ENCODE data around the gene SPINT1.

Gene SPINT1

DNA sequence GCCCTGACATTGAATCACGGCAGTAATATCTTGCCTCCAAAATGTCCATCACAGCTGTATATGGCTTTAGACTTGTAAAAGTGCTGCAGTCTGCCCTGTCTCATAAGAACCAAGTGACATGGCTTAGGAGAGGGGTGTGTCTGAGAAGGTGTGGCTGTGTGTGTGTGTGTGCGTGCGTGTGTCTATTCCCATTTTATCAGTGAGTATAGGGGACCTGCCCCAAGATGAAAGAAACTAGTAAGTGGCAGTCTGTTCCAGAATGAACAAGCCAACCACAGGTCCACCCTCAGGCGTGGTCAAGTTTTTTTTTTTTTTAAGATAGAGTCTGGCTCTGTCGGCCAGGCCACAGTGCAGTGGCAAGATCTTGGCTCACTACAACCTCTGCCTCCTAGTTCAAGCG, 35.8 kb downstream of the SPINT1 start:
- POLR2A ChIA-PET = interaction anchor here (0.6 to 0.7 kb wide), 2 partner anchors 9 to 181 kb away, joined by 3 read pairs; no protein-coding TSS in a partner anchor
- TF ChIP-seq CTCF (IDR thresholded peaks at IDR 0.05; ENCODE audit: control extremely low read depth, extremely low read depth, low read depth, missing control alignments) = no peak
- no peak for DNase-seq (ENCODE audit: extremely low spot score)
- CTCF ChIA-PET = interaction anchor here (4.0 to 17.9 kb wide), 3 partner anchors 9 to 15 kb away, joined by 25 to 294 read pairs (median 43); partner anchors contain the start of genes RHOV and VPS18

DNA sequence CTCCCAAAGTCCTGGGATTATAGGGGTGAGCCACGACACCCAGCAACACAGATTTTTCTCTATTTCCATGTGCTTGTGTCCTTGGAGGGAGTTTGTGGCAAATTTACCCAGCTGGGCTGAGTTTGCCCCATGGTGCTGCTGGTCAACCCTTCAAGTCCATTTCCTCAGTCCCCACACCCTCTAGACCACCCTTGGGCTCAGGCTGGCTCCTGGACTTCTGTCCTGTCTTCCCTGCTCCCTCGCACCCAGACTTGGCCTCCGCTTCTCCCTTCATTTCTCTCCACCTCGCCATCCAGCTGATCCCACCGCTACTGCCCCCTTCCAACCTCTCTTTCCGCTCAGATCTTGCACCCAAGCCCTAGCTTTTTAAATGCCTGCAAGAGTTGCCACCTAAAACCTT, 37.5 kb downstream of the SPINT1 start:
- POLR2A ChIA-PET = no interaction called here

GRCh38 chr15:40886586-40886985, 42.7 kb downstream of the SPINT1 start:
- ChIA-PET CTCF (interaction anchor here (1.3 to 3.9 kb wide), 3 partner anchors 8 to 19 kb away, joined by 3 to 38 read pairs (median 15); partner anchors contain the start of genes RHOV and VPS18), POLR2A (no interaction called here)
- no peak for TF ChIP-seq CTCF (IDR thresholded peaks at IDR 0.05; ENCODE audit: control extremely low read depth, extremely low read depth, low read depth, missing control alignments)
- no peak for DNase-seq (ENCODE audit: extremely low spot score)

More for the DNA sequence above, 37.5 kb downstream of the SPINT1 start:
- TF ChIP-seq CTCF (IDR thresholded peaks at IDR 0.05; ENCODE audit: control extremely low read depth, extremely low read depth, low read depth, missing control alignments) = no peak
- no peak for DNase-seq (ENCODE audit: extremely low spot score)
- CTCF ChIA-PET = interaction anchor here (0.9 to 17.9 kb wide), 6 partner anchors 9 to 303 kb away, joined by 3 to 294 read pairs (median 18); partner anchors contain the start of genes RHOV and VPS18

- CTCF ChIA-PET = interaction anchor here (1.0 to 5.8 kb wide), 5 partner anchors 13 to 296 kb away, joined by 3 to 294 read pairs (median 3); partner anchors contain the start of genes GCHFR and RHOV
- no peak for TF ChIP-seq CTCF (IDR thresholded peaks at IDR 0.05; ENCODE audit: control extremely low read depth, extremely low read depth, low read depth, missing control alignments)
- POLR2A ChIA-PET = no interaction called here
- no peak for DNase-seq (ENCODE audit: extremely low spot score)
These were observed 45.3 kb downstream of the SPINT1 start for GRCh38 chr15:40889112-40889511.

GRCh38 chr15:40891138-40891537, 47.3 kb downstream of the SPINT1 start:
- no peak for DNase-seq (ENCODE audit: extremely low spot score)
- ChIA-PET CTCF (interaction anchor here (1.0 to 5.8 kb wide), 13 partner anchors 12 to 369 kb away, joined by 3 to 294 read pairs (median 5); partner anchors contain the start of genes GCHFR and RHOV), POLR2A (interaction anchor here (1.1 kb wide), 3 partner anchors 17 to 20 kb away, joined by 7 to 12 read pairs (median 7); partner anchors contain the start of gene RHOV)
- TF ChIP-seq CTCF (IDR thresholded peaks at IDR 0.05; ENCODE audit: control extremely low read depth, extremely low read depth, low read depth, missing control alignments) = no peak

GRCh38 chr15:40891810-40892446, 48.1 kb downstream of the SPINT1 start:
- POLR2A ChIA-PET = interaction anchor here (1.1 to 1.4 kb wide), 3 partner anchors 19 to 22 kb away, joined by 4 to 10 read pairs (median 7); no protein-coding TSS in a partner anchor

More at GRCh38 chr15:40891810-40892446, 48.1 kb downstream of the SPINT1 start:
- CTCF ChIA-PET = interaction anchor here (0.7 to 5.8 kb wide), 30 partner anchors 8 to 378 kb away, joined by 3 to 294 read pairs (median 4); partner anchors contain the start of genes DNAJC17, GCHFR, RHOV and ZFYVE19
- DNase-seq (ENCODE audit: extremely low spot score) = peak; percentile 61
- peak; percentile 84 for TF ChIP-seq CTCF (IDR thresholded peaks at IDR 0.05; ENCODE audit: control extremely low read depth, extremely low read depth, low read depth, missing control alignments)

Measured in GM10248 (cell line).